HG02981 (cell line): ENCODE data around the gene EFR3B.
"Not testable (repeated sequence)": the region's sequence is repeated elsewhere in the genome, so short reads cannot be mapped to it uniquely, and the experiment has no call there.

Experiments
- ATAC-seq: cut with Tn5 transposase; IDR thresholded peaks from one replicate; pipeline ENCODE4 v1.9.1; 2021; ENCODE audit warnings: mild to moderate bottlenecking, moderate library complexity; ENCODE audit not compliant: unreplicated experiment

The EFR3B gene

DNA sequence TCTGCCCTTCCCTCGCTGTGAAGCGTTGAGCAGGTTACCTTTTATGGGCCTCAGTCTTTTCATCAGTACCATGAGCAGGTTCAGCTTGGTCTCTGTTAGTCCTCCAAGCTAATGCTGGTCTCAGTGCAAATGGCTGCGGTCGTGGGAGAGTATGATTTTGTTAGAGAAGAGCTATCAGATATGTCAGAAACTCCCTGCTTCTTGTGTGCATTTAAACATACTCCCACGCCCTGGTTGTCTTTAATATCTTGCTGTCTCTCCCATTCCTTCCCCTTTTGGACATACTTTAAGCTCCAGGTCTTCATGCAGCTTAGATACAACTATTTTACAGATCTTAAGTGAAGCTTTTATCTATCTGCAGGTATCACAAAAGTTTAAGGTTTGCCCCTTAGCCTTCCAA lies 62.9 kb downstream of the EFR3B start:
- ATAC-seq: no peak

DNA sequence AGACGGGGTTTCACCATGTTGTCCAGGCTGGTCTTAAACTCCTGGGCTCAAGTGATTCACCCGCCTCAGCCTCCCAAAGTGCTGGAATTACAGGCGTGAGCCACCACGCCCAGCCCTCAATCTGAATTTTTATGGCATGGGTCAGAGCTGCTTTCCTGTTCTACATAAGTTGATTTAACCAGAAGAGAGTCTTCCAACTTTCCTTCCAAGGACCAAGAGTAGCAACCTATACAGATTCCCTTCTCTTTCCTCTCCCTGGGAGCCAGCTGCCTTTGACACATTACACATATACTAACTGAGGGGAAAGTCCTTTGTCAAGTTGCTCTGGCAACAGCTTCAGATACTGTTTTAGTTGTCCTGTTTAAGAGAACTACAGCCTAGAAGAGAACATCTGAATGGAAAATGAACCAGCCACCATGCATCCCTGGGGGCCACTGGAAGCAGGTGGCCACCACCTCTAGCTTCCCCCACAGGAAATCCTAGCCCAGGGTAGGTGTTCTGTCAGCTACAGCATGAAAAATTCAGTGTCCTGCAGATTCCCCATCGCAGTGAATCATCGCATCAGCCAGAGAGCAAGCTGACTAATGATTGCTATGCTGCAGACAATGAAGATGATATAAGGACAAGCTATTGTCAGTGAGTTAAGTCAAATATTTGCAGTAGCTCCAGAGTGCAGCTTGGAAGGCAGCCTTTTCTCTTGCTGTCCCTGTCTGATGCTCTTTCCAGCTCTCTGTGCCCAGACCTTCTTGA lies 63.6 kb downstream of the EFR3B start:
- no peak for ATAC-seq

GRCh38 chr2:25109822-25110221 lies 67.9 kb downstream of the EFR3B start:
- ATAC-seq: no peak

- no peak for ATAC-seq
Measured at GRCh38 chr2:25112113-25112512, 70.2 kb downstream of the EFR3B start.

DNA sequence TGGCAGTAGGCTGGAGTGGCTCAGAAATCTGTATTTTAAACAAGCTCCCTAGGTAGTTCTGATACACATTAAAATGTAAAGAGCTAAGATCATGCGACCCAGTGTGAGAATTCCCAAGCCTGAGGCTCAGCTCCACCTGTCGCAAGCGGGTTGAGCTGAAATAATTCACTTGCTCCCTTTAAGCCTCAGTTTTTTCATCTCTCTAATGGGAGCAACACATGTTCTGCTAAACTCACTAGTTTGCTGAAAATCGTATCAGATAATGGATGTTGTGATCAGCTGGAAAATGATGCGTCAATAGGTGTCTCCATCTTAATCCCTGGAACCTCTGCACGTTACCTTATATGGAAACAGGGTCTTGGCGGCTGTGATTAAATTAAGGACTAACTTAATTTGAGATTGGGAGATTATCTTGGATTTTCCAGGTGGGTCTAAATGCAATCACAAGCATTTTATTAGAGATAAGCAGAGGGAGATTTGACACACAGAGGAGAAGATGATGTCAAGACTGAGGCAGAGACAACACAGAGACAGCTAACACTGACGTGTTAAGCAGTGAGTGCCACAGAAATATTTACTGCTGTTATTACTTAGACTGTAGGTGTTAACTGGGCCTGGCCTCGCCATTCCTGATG lies 73.5 kb downstream of the EFR3B start:
- ATAC-seq: no peak

DNA sequence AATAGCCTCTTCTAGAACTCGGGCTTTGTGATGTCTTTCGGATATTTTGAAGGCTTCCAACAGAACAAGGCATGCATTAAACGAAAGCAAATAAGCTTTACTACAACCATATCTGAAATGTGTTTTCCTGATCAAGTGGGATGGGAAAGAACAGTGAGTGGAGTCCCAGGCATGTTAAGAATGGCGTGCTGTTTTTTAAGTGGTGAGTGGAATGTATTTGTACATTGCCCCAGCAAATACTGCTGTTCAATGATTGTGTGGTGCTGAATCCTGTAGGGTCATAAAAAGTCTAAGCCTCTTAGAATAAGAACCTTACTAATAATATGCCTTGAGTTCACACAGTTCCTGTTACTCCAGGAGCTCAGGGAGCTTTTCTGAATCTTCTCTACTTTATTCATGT lies 74.0 kb downstream of the EFR3B start:
- ATAC-seq: no peak

GRCh38 chr2:25116956-25117355 lies 75.1 kb downstream of the EFR3B start:
- ATAC-seq: no peak

GRCh38 chr2:25119263-25119662 lies 77.4 kb downstream of the EFR3B start:
- ATAC-seq: no peak

DNA sequence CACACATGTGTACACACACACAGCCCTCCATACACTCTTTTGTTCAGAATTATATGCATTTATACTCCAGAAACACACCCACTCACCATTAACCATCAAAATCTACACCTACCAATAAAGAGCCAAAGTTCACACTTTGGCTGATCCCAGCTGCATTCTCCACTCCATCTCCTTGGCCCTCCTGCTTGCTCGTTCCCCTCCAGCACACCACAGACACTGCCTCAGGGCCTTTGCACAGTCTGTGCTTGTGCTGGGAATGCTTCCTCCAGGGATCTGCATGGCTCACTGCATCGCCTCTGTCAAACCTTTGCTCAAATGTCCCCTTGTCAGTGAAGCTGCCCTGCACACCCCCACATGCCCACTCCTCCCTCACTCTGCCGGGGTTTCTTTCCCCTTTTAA lies 80.5 kb downstream of the EFR3B start:
- ATAC-seq: no peak

GRCh38 chr2:25123682-25124081 lies 81.8 kb downstream of the EFR3B start:
- no peak for ATAC-seq

DNA sequence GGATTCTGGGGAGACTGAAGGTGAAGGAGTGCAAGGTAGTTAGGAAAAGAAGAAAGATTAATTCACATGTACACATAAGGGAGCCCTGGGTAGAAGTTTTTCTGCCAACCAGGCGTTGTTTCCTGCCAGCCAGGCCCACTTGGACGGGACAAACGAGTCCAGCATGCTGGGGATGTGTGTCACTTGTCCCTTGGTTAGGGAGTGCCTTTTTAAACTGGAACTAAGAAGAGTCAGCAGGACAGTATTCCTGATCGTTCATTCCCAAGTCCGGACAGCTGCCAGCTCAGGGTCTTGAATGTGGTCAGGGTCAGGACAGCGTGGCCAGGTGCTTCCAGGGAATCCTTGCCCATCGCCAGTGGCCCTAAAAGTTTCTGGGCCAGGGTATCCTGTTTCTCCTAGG lies 83.3 kb downstream of the EFR3B start:
- ATAC-seq: no peak

GRCh38 chr2:25125976-25126375 lies 84.1 kb downstream of the EFR3B start:
- no peak for ATAC-seq

DNA sequence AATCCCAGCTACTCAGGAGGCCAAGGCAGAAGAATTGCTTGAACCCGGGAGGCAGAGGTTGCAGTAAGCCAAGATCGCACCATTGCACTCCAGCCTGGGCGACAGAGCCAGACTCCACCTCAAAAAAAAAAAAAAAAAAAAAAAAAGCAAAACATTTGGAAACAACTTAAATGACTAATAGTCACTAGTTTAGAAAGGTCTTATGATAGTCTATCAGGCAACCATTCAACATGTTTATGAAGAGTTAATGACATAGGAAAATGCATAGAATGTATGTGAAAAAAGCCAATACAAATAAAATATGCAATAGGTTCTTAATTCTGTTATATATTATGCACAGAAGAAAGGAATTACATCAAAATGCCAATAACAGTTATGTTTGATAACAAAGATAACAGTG lies 85.2 kb downstream of the EFR3B start:
- not testable (repeated sequence) for ATAC-seq

DNA sequence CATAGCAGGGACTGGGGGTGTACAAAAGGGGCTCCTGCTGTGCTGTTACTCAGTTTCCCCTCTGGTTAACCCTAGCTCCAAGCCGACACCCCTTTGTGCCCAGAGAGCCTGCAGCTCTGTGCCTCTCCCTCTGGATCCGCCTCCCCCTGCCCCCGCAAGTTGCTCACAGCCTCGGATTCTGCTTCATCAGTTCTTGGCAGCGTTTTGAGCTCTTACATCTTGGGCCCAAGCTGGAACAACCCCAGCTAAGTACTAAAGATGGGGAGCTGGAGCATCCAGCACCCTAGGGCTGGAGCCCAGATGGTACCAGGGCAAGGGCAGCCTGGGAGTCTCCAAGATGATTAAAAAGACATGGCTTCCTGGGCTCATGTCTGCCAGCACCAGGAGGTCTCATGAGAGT lies 85.8 kb downstream of the EFR3B start:
- ATAC-seq: no peak

GRCh38 chr2:25129901-25130520 lies 88.1 kb downstream of the EFR3B start:
- no peak for ATAC-seq

DNA sequence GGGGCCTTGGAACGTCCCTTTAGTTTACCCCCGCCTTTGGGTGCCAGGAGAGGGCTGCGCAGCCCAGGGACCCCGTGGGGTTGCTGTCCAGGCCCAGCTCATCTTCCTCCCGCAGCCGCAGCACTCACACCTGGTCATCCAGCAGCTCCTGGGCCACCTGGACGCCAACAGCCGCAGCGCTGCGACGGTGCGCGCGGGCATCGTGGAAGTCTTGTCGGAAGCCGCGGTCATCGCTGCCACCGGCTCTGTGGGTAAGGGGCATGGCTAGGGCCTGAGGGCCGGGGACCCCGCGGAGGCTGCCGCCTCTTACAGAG lies 89.3 kb downstream of the EFR3B start:
- no peak for ATAC-seq

GRCh38 chr2:25131567-25132298 lies 89.9 kb downstream of the EFR3B start:
- ATAC-seq: no peak

GRCh38 chr2:25132299-25132635 lies 90.4 kb downstream of the EFR3B start:
- no peak for ATAC-seq

GRCh38 chr2:25132693-25133092 lies 90.8 kb downstream of the EFR3B start:
- no peak for ATAC-seq

GRCh38 chr2:25140535-25140934 lies 98.7 kb downstream of the EFR3B start:
- not testable (repeated sequence) for ATAC-seq

DNA sequence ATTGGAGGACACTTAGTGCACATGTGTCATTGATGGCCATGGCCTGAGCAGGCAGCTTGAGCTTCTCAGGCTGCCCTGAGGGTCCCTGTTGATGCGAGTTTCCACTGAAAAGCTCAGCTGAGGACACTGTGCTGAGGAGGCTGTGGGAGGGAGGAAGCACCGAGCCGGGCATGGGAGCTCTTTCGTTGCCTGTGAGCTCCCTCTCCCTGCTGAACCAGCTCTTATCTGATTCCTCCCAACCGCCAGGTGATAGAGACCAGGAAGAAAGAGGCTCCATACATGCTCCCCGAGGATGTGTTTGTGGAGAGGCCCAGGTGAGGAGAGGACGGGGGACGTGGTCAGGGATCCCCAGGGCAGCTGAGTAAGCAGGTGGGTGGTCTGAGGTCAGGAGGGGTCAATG lies 99.2 kb downstream of the EFR3B start:
- no peak for ATAC-seq

GRCh38 chr2:25145803-25146202 lies 103.9 kb downstream of the EFR3B start:
- ATAC-seq: no peak
